ACC112 (cell line): ENCODE results near the gene IFI16.
"Not testable (repeated sequence)": the region's sequence is repeated elsewhere in the genome, so short reads cannot be mapped to it uniquely, and the experiment has no call there.

ENCODE experiments used
- H2AFZ ChIP-seq: fragments of 200-600 bp; sonication (generic); one replicate; pipeline ENCODE4 v1.6.0; 2017; ENCODE audit warnings: antibody characterized with exemption, low read length; ENCODE audit not compliant: unreplicated experiment
- H3K27ac ChIP-seq: fragments of 200-600 bp; sonication (generic); 2 replicates; pipeline ENCODE4 v1.5.1; 2014; ENCODE audit warnings: low read depth, mild to moderate bottlenecking, antibody characterized with exemption, low read length, moderate library complexity
- H3K27me3 ChIP-seq: fragments of 200-600 bp; sonication (generic); 2 replicates; pipeline ENCODE4 v1.6.1; 2014; ENCODE audit warnings: mild to moderate bottlenecking, antibody characterized with exemption, low read length, moderate library complexity, mixed read lengths; ENCODE audit not compliant: insufficient read depth
- H3K36me3 ChIP-seq: fragments of 200-600 bp; sonication (generic); 2 replicates; pipeline ENCODE4 v1.6.1; 2016; ENCODE audit warnings: mild to moderate bottlenecking, antibody characterized with exemption, low read length, moderate library complexity, mixed read lengths; ENCODE audit not compliant: insufficient read depth
- H3K4me1 ChIP-seq: fragments of 200-600 bp; sonication (generic); one replicate; pipeline ENCODE4 v1.6.1; 2016; ENCODE audit warnings: low read length, mixed read lengths; ENCODE audit not compliant: insufficient read depth, unreplicated experiment, control insufficient read depth
- H3K4me3 ChIP-seq: fragments of 200-600 bp; sonication (generic); 2 replicates; pipeline ENCODE4 v1.5.1; 2014; ENCODE audit warnings: mild to moderate bottlenecking, low read depth, low read length
- H3K79me2 ChIP-seq: fragments of 200-600 bp; sonication (generic); one replicate; pipeline ENCODE4 v1.6.0; 2016; ENCODE audit warnings: low read length; ENCODE audit not compliant: control insufficient read depth, unreplicated experiment, insufficient read depth

IFI16 gene

GRCh38 chr1:159006210-159006807, 3.4 kb upstream of the IFI16 start:
- Histone ChIP-seq H3K4me1 (peaks cover 21% of the 10 kb centered on the region), H3K79me2 (peaks cover 25% of the 10 kb centered on the region)
- not testable (repeated sequence) for H3K36me3 ChIP-seq, H3K4me3 ChIP-seq, H3K27ac ChIP-seq, H2AFZ ChIP-seq, H3K27me3 ChIP-seq

- no peak overlapping the region for H3K27ac ChIP-seq
- H3K4me3 ChIP-seq = no peak overlapping the region
- peaks cover 39% of the 10 kb centered on the region for H3K79me2 ChIP-seq
- H3K4me1 ChIP-seq = peaks cover 22% of the 10 kb centered on the region
- H2AFZ ChIP-seq = no peak overlapping the region
- H3K27me3 ChIP-seq = no peaks in the 10 kb centered on the region
- peaks cover 3% of the 10 kb centered on the region; the same call in 1 of the 2 replicates for H3K36me3 ChIP-seq
Observed at GRCh38 chr1:159007726-159008125, 2.0 kb upstream of the IFI16 start.

DNA sequence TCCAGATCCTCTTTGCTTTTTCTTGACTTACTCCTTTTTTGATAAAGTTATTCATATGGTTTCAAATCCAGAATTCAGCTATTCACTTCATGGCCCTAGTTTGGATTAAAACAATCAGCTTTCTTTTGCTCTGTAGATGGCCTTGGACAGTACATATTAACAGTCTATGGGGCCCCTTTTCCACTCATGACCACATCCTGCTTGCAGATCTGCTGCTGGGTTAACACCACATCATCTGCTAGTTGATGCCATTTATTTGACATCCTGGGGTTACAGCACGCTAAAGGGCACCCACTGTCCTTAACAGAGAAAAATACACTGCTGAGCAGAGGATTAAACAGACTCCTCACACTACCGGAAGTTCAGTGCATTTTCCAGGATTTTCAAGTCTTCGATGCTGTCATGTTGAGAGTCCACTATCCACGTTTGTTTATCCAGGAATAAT, 941 bp upstream of the IFI16 start:
- H3K4me3 ChIP-seq = peak overlapping the region; percentile 87; the same call in 1 of the 2 replicates
- H3K27ac ChIP-seq = peak overlapping the region; percentile 98
- peak overlapping the region; percentile 33 for H2AFZ ChIP-seq
- peaks cover 29% of the 10 kb centered on the region for H3K4me1 ChIP-seq
- H3K36me3 ChIP-seq = peaks cover 7% of the 10 kb centered on the region
- H3K79me2 ChIP-seq = peaks cover 50% of the 10 kb centered on the region
- no peaks in the 10 kb centered on the region for H3K27me3 ChIP-seq

GRCh38 chr1:159009287-159009686, 420 bp upstream of the IFI16 start:
- Histone ChIP-seq H3K36me3 (peaks cover 12% of the 10 kb centered on the region), H2AFZ (peak overlapping the region; percentile 33), H3K79me2 (peaks cover 55% of the 10 kb centered on the region), H3K27me3 (no peaks in the 10 kb centered on the region), H3K27ac (peak overlapping the region; percentile 98), H3K4me1 (peaks cover 34% of the 10 kb centered on the region), H3K4me3 (peak overlapping the region; percentile 87)

GRCh38 chr1:159010391-159010790, 684 bp downstream of the IFI16 start:
- peaks cover 40% of the 10 kb centered on the region for H3K4me1 ChIP-seq
- peaks cover 19% of the 10 kb centered on the region for H3K36me3 ChIP-seq
- H3K4me3 ChIP-seq = peak overlapping the region; percentile 87
- H3K79me2 ChIP-seq = peaks cover 66% of the 10 kb centered on the region
- H3K27ac ChIP-seq = peak overlapping the region; percentile 98
- no peaks in the 10 kb centered on the region for H3K27me3 ChIP-seq
- no peak overlapping the region for H2AFZ ChIP-seq

DNA sequence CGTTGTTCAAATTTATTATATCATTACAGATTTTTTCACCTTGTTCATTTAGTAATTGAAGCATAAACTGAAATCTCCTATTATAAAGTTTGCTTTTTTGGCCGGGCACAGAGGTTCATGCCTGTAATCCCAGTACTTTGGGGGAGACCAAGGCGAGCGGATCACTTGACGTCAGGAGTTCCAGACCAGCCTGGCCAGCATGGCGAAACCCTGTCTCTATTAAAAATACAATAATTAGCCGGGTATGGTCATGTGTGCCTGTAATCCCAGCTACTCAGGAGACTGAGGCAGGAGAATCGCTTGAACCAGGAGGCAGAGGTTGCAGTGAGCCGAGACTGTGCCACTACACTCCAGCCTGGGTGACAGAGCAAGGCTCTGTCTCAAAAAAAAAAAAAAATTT, 1.3 kb downstream of the IFI16 start:
- Histone ChIP-seq H3K36me3 (peaks cover 23% of the 10 kb centered on the region), H3K79me2 (peaks cover 72% of the 10 kb centered on the region), H3K27ac (peak overlapping the region; percentile 98), H3K4me1 (peaks cover 41% of the 10 kb centered on the region), H3K4me3 (peak overlapping the region; percentile 87)
- not testable (repeated sequence) for H2AFZ ChIP-seq, H3K27me3 ChIP-seq

GRCh38 chr1:159011751-159012150, 2.0 kb downstream of the IFI16 start:
- H3K27ac ChIP-seq = peak overlapping the region; percentile 64
- peaks cover 49% of the 10 kb centered on the region for H3K4me1 ChIP-seq
- H3K27me3 ChIP-seq = no peaks in the 10 kb centered on the region
- no peak overlapping the region for H2AFZ ChIP-seq
- H3K4me3 ChIP-seq = peak overlapping the region; percentile 87
- H3K79me2 ChIP-seq = peaks cover 80% of the 10 kb centered on the region
- peaks cover 31% of the 10 kb centered on the region for H3K36me3 ChIP-seq

- Histone ChIP-seq H3K36me3 (peaks cover 35% of the 10 kb centered on the region), H3K27me3 (no peaks in the 10 kb centered on the region), H2AFZ (no peak overlapping the region), H3K4me1 (peaks cover 53% of the 10 kb centered on the region), H3K79me2 (peaks cover 84% of the 10 kb centered on the region), H3K4me3 (peak overlapping the region; percentile 87), H3K27ac (peak overlapping the region; percentile 64)
Observed at GRCh38 chr1:159012495-159012894, 2.8 kb downstream of the IFI16 start.

DNA sequence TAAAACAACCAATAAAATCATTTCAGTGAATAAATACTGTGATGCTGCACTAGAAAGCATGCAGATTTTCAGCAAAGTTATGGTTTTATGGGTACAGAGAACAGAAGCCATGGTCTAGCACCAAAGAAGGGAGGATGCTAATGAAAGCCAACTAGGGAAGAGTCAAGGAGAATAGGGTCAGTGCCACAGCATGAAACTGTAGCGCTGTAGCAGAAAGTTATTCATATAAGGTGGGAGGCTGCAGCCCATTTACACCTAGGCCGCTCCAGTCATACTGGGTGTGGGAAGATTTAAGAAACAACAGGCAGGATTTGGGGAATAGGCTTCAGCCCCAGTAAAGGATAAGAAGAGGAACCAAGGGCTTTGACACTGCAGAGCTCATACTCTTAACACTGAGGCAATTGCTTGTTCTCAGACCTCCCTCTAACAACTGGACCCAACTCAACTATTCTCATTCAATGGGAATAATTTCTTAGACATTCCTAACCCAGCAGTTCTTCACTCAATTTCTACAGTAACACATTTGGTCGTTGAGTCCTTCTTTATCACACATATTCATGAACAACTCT, 4.4 kb downstream of the IFI16 start:
- peak overlapping the region; percentile 90 for H3K27ac ChIP-seq
- H3K36me3 ChIP-seq = peaks cover 50% of the 10 kb centered on the region
- peak overlapping the region; percentile 87 for H3K4me3 ChIP-seq

DNA sequence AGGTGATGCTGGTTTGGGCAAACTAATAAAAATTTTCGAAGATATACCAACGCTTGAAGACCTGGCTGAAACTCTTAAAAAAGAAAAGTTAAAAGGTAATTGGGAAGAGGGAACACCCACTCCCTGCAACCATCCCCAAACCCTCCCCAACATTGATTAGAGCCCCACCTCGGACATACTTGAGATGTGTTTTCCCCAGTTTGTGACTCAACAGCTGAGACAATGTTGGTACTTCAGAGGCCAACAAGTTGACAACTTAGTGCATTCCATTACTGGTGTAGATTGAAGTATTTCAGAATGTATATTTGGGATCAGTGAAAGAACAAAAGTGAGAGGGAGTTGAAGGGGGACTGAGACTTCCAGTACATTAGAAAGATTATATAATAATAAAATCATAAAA, 5.1 kb downstream of the IFI16 start:
- Histone ChIP-seq H3K27ac (peak overlapping the region; percentile 90), H3K4me3 (peak overlapping the region; percentile 87)

More for the DNA sequence above, 4.4 kb downstream of the IFI16 start:
- Histone ChIP-seq H2AFZ (no peak overlapping the region), H3K4me1 (peaks cover 59% of the 10 kb centered on the region), H3K79me2 (peaks cover 91% of the 10 kb centered on the region), H3K27me3 (no peaks in the 10 kb centered on the region)

DNA sequence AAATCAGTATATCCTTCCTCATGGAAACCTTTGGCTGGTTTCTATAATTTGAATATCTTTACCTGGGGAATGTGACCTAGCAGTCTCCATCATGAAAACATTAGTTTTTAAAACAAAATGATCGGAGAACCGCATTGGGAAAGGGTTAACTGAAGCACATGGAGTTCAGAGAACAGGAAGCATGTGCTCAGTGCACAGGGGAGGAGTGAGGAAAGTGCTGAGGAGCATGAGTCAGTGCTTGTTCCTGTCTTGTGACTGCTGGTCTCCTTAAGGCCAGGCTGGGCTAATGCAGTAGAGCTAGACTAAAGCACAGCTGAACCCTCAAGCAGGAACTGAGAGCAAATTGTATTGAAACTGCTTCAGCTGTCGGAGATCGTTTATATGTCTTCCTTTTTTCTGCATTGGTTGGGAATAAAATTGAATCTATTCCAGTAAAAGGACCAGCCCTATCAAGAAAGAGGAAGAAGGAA, 5.8 kb downstream of the IFI16 start:
- no peak overlapping the region for H2AFZ ChIP-seq
- peaks cover 59% of the 10 kb centered on the region for H3K36me3 ChIP-seq
- peak overlapping the region; percentile 87 for H3K4me3 ChIP-seq
- H3K27ac ChIP-seq = peak overlapping the region; percentile 90
- H3K79me2 ChIP-seq = peaks cover 95% of the 10 kb centered on the region
- H3K4me1 ChIP-seq = peaks cover 55% of the 10 kb centered on the region
- no peaks in the 10 kb centered on the region for H3K27me3 ChIP-seq

More for the DNA sequence above, 5.1 kb downstream of the IFI16 start:
- peaks cover 55% of the 10 kb centered on the region for H3K4me1 ChIP-seq
- H3K27me3 ChIP-seq = no peaks in the 10 kb centered on the region
- peaks cover 53% of the 10 kb centered on the region for H3K36me3 ChIP-seq
- peaks cover 95% of the 10 kb centered on the region for H3K79me2 ChIP-seq
- H2AFZ ChIP-seq = no peak overlapping the region
